Neural progenitor cell (in vitro differentiated cells): ENCODE measurements around the gene CERS6. TPM values are rescaled to one million over a fixed set of nuclear protein-coding genes. Genes with fewer than 3 reads are reported as not detected.

Experiments
- DNase-seq: peaks from one replicate; pipeline ENCODE4 v3.0.0-alpha.2; 2016; ENCODE audit warnings: low spot score
- H2AFZ ChIP-seq: fragments of 200-600 bp; sonication (generic); replicated peaks from 2 replicates; pipeline ENCODE4 v1.6.1; 2016; ENCODE audit warnings: antibody characterized with exemption
- H3F3A ChIP-seq: fragments of 200-600 bp; sonication (generic); 2 replicates; pipeline ENCODE4 v1.6.1; 2016; ENCODE audit warnings: antibody characterized with exemption, low read depth
- H3K27ac ChIP-seq: fragments of 200-600 bp; sonication (generic); 2 replicates; pipeline ENCODE4 v1.5.1; 2016; ENCODE audit warnings: mild to moderate bottlenecking
- H3K27me3 ChIP-seq: fragments of 200-600 bp; sonication (generic); 2 replicates; pipeline ENCODE4 v1.6.1; 2016; ENCODE audit warnings: mild to moderate bottlenecking, moderate library complexity
- H3K36me3 ChIP-seq: fragments of 200-600 bp; sonication (generic); 2 replicates; pipeline ENCODE4 v1.5.1; 2016
- H3K4me1 ChIP-seq: fragments of 200-600 bp; sonication (generic); 2 replicates; pipeline ENCODE4 v1.6.1; 2016; ENCODE audit warnings: mixed run types
- H3K4me2 ChIP-seq: fragments of 200-600 bp; sonication (generic); 2 replicates; pipeline ENCODE4 v1.6.1; 2016
- H3K4me3 ChIP-seq: fragments of 200-600 bp; sonication (generic); 2 replicates; pipeline ENCODE4 v1.5.1; 2016
- H3K79me2 ChIP-seq: fragments of 200-600 bp; sonication (generic); 2 replicates; pipeline ENCODE4 v1.6.1; 2016; ENCODE audit warnings: low read depth
- H3K9ac ChIP-seq: fragments of 200-600 bp; sonication (generic); 2 replicates; pipeline ENCODE4 v1.6.1; 2016
- H3K9me3 ChIP-seq: fragments of 200-600 bp; sonication (generic); 2 replicates; pipeline ENCODE4 v1.5.1; 2016; ENCODE audit warnings: low read depth
- H4K20me1 ChIP-seq: fragments of 200-600 bp; sonication (generic); 2 replicates; pipeline ENCODE4 v1.6.1; 2016; ENCODE audit warnings: low read depth
- H3K27ac Mint-ChIP-seq: 3 replicates; pipeline ENCODE4 v1.8.0; 2021; ENCODE audit warnings: mixed read lengths
- H3K27me3 Mint-ChIP-seq: 2 replicates; pipeline ENCODE4 v1.8.0; 2022; ENCODE audit warnings: low read depth, mild to moderate bottlenecking, inconsistent platforms, moderate library complexity, mixed read lengths; ENCODE audit not compliant: insufficient read depth
- H3K36me3 Mint-ChIP-seq: 3 replicates; pipeline ENCODE4 v1.8.0; 2021; ENCODE audit warnings: mixed read lengths
- H3K4me1 Mint-ChIP-seq: 3 replicates; pipeline ENCODE4 v1.8.0; 2021; ENCODE audit warnings: mixed read lengths
- H3K4me3 Mint-ChIP-seq: 3 replicates; pipeline ENCODE4 v1.8.0; 2021; ENCODE audit warnings: mild to moderate bottlenecking, moderate library complexity, mixed read lengths
- H3K9me3 Mint-ChIP-seq: 3 replicates; pipeline ENCODE4 v1.8.0; 2020; ENCODE audit warnings: mixed read lengths
- EZH2 ChIP-seq: fragments of 200-600 bp; sonication (generic); IDR thresholded peaks from 2 replicates; pipeline ENCODE4 v1.6.1; 2017; ENCODE audit warnings: antibody characterized with exemption, mild to moderate bottlenecking, moderate library complexity
- EZH2phosphoT487 ChIP-seq: fragments of 200-600 bp; sonication (generic); IDR thresholded peaks from 2 replicates; pipeline ENCODE4 v1.6.1; 2017; ENCODE audit warnings: antibody characterized with exemption
- total RNA-seq: library from RNA; depleted of rRNA; stranded (reverse); fragments of >200 nt; gene quantifications from 2 replicates; pipeline ENCODE4 v1.2.3, GENCODE V29; 2015; ENCODE audit warnings: low replicate concordance
- TF ChIP-seq, protein P1 (sequence below): fragments of 200-600 bp; sonication (generic); IDR thresholded peaks from 2 replicates; pipeline ENCODE4 v1.5.1; 2017; ENCODE audit warnings: antibody characterized with exemption, mild to moderate bottlenecking

Gene CERS6
- total RNA-seq, 1 donor from 2014 or later: 50.8 TPM

DNA sequence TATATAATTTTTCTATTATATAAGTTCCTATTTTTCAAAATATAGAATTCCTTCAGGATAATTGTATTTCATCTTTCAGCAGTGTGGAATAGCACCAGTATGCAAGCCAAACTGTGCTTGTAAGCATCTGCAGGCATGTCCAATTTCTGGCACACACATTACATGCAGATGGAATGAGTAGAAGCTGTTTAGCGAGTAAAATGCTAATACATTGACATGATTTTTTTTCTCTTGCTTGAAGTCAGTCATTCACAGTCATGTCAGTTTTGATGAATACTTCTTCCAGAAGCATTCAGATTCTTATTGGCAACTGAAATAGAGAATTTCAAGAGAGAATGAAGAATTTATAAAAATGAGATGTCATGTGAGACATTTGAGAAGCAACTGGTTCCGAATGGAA, 109.4 kb downstream of the CERS6 start:
- no peak overlapping the region for H3K4me3 Mint-ChIP-seq

DNA sequence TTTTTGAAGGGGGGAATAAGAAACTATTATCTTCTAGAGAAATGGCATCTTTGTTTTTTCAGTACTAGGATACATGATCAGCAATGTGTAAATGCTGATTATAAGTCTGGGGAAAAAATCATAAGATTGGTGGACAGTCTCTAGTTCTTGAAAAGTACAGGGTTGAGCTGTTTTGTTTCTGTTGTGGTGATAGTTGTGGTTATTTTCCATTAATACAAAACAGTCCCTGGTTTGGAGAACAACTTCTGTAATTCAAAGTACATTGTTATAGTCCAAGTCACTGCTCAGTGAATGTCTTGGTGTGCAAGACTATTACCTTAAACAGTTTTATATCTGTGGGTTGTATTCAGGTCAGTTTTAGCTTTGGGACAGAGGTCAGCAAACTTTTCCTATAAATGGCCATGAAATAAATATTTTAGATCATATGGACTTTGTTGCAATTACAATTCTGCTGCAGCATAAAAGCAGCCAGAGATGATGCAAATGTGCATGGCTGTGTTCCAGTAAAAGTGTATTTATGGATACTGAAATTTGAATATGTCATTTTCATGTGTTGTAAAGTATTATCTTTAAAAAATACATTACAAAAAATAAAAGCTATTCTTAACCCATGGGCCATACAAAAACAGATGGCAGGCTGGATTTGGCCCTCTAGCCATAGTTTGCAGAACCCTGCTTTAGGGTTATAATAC, 111.0 kb downstream of the CERS6 start:
- no peaks in the 10 kb centered on the region for H3K27me3 Mint-ChIP-seq
- H3K27ac ChIP-seq: no peak overlapping the region
- H3K4me1 ChIP-seq: no peaks in the 10 kb centered on the region
- H3K27me3 ChIP-seq: no peaks in the 10 kb centered on the region
- peaks cover 10% of the 10 kb centered on the region for H3K79me2 ChIP-seq
- no peaks in the 10 kb centered on the region for H3K9me3 Mint-ChIP-seq
- no peaks in the 10 kb centered on the region for H3K9me3 ChIP-seq
- no peaks in the 10 kb centered on the region for H3F3A ChIP-seq
- no peak for DNase-seq
- H2AFZ ChIP-seq: no peak overlapping the region
- no peak overlapping the region for H3K4me3 ChIP-seq
- no peak overlapping the region for H3K9ac ChIP-seq
- H3K36me3 Mint-ChIP-seq: peaks cover 13% of the 10 kb centered on the region
- H3K4me3 Mint-ChIP-seq: no peak overlapping the region
- no peaks in the 10 kb centered on the region for H4K20me1 ChIP-seq
- TF ChIP-seq EZH2 (no peak), EZH2phosphoT487 (no peak)
- TF ChIP-seq, protein P1, sequence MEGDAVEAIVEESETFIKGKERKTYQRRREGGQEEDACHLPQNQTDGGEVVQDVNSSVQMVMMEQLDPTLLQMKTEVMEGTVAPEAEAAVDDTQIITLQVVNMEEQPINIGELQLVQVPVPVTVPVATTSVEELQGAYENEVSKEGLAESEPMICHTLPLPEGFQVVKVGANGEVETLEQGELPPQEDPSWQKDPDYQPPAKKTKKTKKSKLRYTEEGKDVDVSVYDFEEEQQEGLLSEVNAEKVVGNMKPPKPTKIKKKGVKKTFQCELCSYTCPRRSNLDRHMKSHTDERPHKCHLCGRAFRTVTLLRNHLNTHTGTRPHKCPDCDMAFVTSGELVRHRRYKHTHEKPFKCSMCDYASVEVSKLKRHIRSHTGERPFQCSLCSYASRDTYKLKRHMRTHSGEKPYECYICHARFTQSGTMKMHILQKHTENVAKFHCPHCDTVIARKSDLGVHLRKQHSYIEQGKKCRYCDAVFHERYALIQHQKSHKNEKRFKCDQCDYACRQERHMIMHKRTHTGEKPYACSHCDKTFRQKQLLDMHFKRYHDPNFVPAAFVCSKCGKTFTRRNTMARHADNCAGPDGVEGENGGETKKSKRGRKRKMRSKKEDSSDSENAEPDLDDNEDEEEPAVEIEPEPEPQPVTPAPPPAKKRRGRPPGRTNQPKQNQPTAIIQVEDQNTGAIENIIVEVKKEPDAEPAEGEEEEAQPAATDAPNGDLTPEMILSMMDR: no peak
- no peaks in the 10 kb centered on the region for H3K36me3 ChIP-seq
- peaks cover 4% of the 10 kb centered on the region for H3K4me1 Mint-ChIP-seq
- H3K4me2 ChIP-seq: no peak overlapping the region
- H3K27ac Mint-ChIP-seq: no peak overlapping the region

More for the DNA sequence above, 109.4 kb downstream of the CERS6 start:
- H3K9me3 ChIP-seq: no peaks in the 10 kb centered on the region
- Mint-ChIP-seq H3K9me3 (no peaks in the 10 kb centered on the region), H3K27ac (no peak overlapping the region), H3K27me3 (no peaks in the 10 kb centered on the region), H3K4me1 (no peaks in the 10 kb centered on the region), H3K36me3 (peaks cover 18% of the 10 kb centered on the region)
- no peak for DNase-seq
- no peak overlapping the region for H3K4me2 ChIP-seq
- TF ChIP-seq EZH2phosphoT487 (no peak), EZH2 (no peak)
- TF ChIP-seq, protein P1: no peak
- no peak overlapping the region for H2AFZ ChIP-seq
- H3K4me3 ChIP-seq: no peak overlapping the region
- no peaks in the 10 kb centered on the region for H3K36me3 ChIP-seq
- no peak overlapping the region for H3K9ac ChIP-seq
- no peaks in the 10 kb centered on the region for H3K4me1 ChIP-seq
- no peaks in the 10 kb centered on the region for H3K27me3 ChIP-seq
- H3K27ac ChIP-seq: no peak overlapping the region
- no peaks in the 10 kb centered on the region for H3F3A ChIP-seq
- peaks cover 8% of the 10 kb centered on the region for H3K79me2 ChIP-seq
- H4K20me1 ChIP-seq: no peaks in the 10 kb centered on the region

DNA sequence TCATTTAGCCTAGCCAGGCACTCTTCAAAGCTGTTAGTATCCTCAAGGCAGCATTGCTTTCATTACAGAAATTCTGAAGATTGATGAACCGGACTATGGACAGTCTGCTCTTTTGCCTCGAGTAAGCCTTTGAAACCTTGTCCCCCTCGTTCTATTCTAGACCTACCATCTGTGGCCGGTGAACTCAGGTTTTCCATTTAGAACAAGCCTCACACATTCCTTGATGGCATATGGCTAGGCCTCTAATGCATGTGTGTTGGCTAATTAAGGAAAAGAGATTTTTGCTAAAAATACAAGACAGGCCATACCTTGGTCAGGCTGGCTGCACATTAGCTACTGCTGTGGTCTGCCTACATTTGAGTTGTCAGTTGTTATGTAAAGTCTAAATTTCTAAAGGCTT, 111.8 kb downstream of the CERS6 start:
- no peaks in the 10 kb centered on the region for H3K9me3 ChIP-seq
- Mint-ChIP-seq H3K36me3 (peaks cover 11% of the 10 kb centered on the region), H3K4me1 (peaks cover 4% of the 10 kb centered on the region), H3K27ac (no peak overlapping the region), H3K4me3 (no peak overlapping the region), H3K27me3 (no peaks in the 10 kb centered on the region), H3K9me3 (no peaks in the 10 kb centered on the region)
- H3F3A ChIP-seq: no peaks in the 10 kb centered on the region
- no peak overlapping the region for H2AFZ ChIP-seq
- no peak for DNase-seq
- H4K20me1 ChIP-seq: no peaks in the 10 kb centered on the region
- H3K27ac ChIP-seq: no peak overlapping the region
- H3K27me3 ChIP-seq: no peaks in the 10 kb centered on the region
- H3K4me1 ChIP-seq: peaks cover 4% of the 10 kb centered on the region
- H3K4me3 ChIP-seq: no peak overlapping the region
- H3K9ac ChIP-seq: no peak overlapping the region
- no peak overlapping the region for H3K4me2 ChIP-seq
- no peaks in the 10 kb centered on the region for H3K36me3 ChIP-seq
- TF ChIP-seq EZH2phosphoT487: no peak
- no peak for TF ChIP-seq EZH2
- TF ChIP-seq, protein P1: no peak
- H3K79me2 ChIP-seq: peaks cover 10% of the 10 kb centered on the region
